Measurements from ENCODE around the gene EXOC3L1. TPM values are rescaled to one million over a fixed set of nuclear protein-coding genes. Genes with fewer than 3 reads are reported as not detected.

Gene EXOC3L1
- total and polyA plus RNA-seq, 2 of the 13 experiments (the other 11 are each of a cell fraction or from before 2014, with no cell fraction given) = 0.12 TPM; not detected in 1

GRCh38 chr16:67155295-67156142 is 34.4 kb downstream of the EXOC3L1 start (continued):
- TF ChIP-seq ARID5B (CRISPR knock-in tag; IDR thresholded peaks at IDR 0.05) = peak; percentile 38
- TF ChIP-seq SIX4 (CRISPR knock-in tag; IDR thresholded peaks at IDR 0.05) = peak; percentile 32; the same call in 1 of the 2 replicates
- TF ChIP-seq ZNF557 (CRISPR knock-in tag; IDR thresholded peaks at IDR 0.05) = 0 out of 2 replicates have a peak, but pooled peaks have one; percentile 46
- no peak for TF ChIP-seq MNT (IDR thresholded peaks at IDR 0.05)
- TF ChIP-seq HIC2 (CRISPR knock-in tag; IDR thresholded peaks at IDR 0.05; ENCODE audit: low read depth) = no peak
- no peak for TF ChIP-seq HNRNPL (IDR thresholded peaks at IDR 0.05; ENCODE audit: low read depth, low read length)
- no peak for TF ChIP-seq HDAC2 (CRISPR knock-in tag; IDR thresholded peaks at IDR 0.05)
- TF ChIP-seq YY1 (IDR thresholded peaks at IDR 0.05; ENCODE audit: insufficient read depth, insufficient replicate concordance, low read depth, low read length) = peak; percentile 81
- peak; percentile 87 for TF ChIP-seq AGO1 (IDR thresholded peaks at IDR 0.05; ENCODE audit: low read depth, low read length, poor library complexity, severe bottlenecking)
- peak; percentile 7 for TF ChIP-seq ZNF407 (CRISPR knock-in tag; IDR thresholded peaks at IDR 0.05; ENCODE audit: not compliant biosample characterization)

Data from HepG2 (cell line).